Measurements from ENCODE around the gene PAIP2.

DNA sequence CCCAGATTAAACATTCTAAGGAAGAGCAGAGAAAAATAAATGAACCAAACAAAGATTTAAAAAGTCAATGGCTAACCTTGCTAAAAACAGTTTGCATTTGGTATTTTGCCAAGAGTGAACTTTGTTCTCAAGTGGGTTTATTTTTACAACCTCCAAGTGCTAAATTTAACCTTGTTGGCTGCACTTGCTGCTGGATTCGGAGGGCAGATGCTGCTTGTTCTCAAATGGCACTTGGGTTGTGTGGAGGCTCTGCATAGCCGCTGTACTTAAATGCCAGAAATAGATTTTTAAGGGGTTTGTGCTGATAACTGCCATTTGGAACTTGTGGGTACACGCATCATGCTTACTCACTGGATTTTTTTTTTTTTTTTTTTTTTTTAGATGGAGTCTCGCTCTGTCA, 75.6 kb downstream of the PAIP2 start:
- TF ChIP-seq, protein P1, sequence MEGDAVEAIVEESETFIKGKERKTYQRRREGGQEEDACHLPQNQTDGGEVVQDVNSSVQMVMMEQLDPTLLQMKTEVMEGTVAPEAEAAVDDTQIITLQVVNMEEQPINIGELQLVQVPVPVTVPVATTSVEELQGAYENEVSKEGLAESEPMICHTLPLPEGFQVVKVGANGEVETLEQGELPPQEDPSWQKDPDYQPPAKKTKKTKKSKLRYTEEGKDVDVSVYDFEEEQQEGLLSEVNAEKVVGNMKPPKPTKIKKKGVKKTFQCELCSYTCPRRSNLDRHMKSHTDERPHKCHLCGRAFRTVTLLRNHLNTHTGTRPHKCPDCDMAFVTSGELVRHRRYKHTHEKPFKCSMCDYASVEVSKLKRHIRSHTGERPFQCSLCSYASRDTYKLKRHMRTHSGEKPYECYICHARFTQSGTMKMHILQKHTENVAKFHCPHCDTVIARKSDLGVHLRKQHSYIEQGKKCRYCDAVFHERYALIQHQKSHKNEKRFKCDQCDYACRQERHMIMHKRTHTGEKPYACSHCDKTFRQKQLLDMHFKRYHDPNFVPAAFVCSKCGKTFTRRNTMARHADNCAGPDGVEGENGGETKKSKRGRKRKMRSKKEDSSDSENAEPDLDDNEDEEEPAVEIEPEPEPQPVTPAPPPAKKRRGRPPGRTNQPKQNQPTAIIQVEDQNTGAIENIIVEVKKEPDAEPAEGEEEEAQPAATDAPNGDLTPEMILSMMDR (IDR thresholded peaks at IDR 0.05): no peak
- TF ChIP-seq POLR2A (IDR thresholded peaks at IDR 0.05) (no peak), POLR2AphosphoS5 (IDR thresholded peaks at IDR 0.05; ENCODE audit: insufficient read depth in 1 of 2, low read depth in 1 of 2) (peak in 1 of 2 donors; percentile 36)
